ENCODE data around the gene PMS2.

DNA sequence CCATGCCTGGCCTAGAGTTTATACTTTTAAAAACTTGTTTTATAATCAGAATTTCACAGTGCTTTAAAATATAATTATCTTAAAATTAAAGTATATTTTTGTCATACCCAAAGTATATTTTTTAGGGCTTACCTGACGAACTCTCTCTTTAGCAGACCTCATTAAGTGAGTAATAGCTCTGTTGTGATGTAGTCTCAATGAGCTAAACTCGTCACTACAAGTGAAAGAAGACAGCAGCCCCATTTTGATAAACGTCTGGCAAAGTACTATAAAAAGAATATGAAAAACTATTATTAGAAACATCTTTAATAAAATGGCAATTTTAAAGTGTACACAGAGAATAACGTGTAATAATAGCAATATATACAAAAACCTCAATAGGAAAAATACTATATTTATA is 40.9 kb upstream of the PMS2 start:
- no peak for TF ChIP-seq EP300 (IDR thresholded peaks at IDR 0.05; ENCODE audit: low read depth)
- TF ChIP-seq, protein P1, sequence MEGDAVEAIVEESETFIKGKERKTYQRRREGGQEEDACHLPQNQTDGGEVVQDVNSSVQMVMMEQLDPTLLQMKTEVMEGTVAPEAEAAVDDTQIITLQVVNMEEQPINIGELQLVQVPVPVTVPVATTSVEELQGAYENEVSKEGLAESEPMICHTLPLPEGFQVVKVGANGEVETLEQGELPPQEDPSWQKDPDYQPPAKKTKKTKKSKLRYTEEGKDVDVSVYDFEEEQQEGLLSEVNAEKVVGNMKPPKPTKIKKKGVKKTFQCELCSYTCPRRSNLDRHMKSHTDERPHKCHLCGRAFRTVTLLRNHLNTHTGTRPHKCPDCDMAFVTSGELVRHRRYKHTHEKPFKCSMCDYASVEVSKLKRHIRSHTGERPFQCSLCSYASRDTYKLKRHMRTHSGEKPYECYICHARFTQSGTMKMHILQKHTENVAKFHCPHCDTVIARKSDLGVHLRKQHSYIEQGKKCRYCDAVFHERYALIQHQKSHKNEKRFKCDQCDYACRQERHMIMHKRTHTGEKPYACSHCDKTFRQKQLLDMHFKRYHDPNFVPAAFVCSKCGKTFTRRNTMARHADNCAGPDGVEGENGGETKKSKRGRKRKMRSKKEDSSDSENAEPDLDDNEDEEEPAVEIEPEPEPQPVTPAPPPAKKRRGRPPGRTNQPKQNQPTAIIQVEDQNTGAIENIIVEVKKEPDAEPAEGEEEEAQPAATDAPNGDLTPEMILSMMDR (IDR thresholded peaks at IDR 0.05): no peak
